ENCODE measurements around the gene TMEM150A.

GRCh38 chr2:85549095-85549494 lies 53.4 kb downstream of the TMEM150A start:
- no peak for TF ChIP-seq CTCF (IDR thresholded peaks at IDR 0.05; ENCODE audit: insufficient read depth, low read length, poor library complexity, severe bottlenecking)
- no peak for TF ChIP-seq EZH2phosphoT487 (conservative IDR thresholded peaks at IDR 0.05; ENCODE audit: low read length)
